ENCODE measurements around the gene CHRNE.
A peak's percentile ranks its signal among the peaks of the same experiment; 100 is the strongest.
"Not testable (repeated sequence)": the region's sequence is repeated elsewhere in the genome, so short reads cannot be mapped to it uniquely, and the experiment has no call there.

Gene CHRNE

GRCh38 chr17:4939546-4939795 is 36.6 kb upstream of the CHRNE start:
- FAIRE-seq, result no peak

- FAIRE-seq, result no peak
These were observed 36.0 kb upstream of the CHRNE start for GRCh38 chr17:4938688-4939545.

- FAIRE-seq, result no peak
These were observed 35.2 kb upstream of the CHRNE start for GRCh38 chr17:4938069-4938491.

GRCh38 chr17:4937553-4937952 is 34.7 kb upstream of the CHRNE start:
- no peak for FAIRE-seq

- FAIRE-seq, result no peak
These were observed 33.5 kb upstream of the CHRNE start for GRCh38 chr17:4936436-4936835.

- no peak for FAIRE-seq
These were observed 32.8 kb upstream of the CHRNE start for GRCh38 chr17:4935650-4936049.

GRCh38 chr17:4934173-4934979 is 31.5 kb upstream of the CHRNE start:
- no peak for FAIRE-seq

GRCh38 chr17:4933646-4934045 is 30.7 kb upstream of the CHRNE start:
- FAIRE-seq, result no peak

GRCh38 chr17:4932756-4933155 is 29.9 kb upstream of the CHRNE start:
- no peak for FAIRE-seq

- no peak for FAIRE-seq
These were observed 29.1 kb upstream of the CHRNE start, which contains the start of gene GP1BA for GRCh38 chr17:4931963-4932362. GP1BA (plus strand) TSS chr17:4932277; CDS start chr17:4932605, 328 bp downstream.

- FAIRE-seq, result no peak
These were observed 26.0 kb upstream of the CHRNE start for GRCh38 chr17:4928881-4929280.

- FAIRE-seq, result not testable (repeated sequence)
These were observed 23.9 kb upstream of the CHRNE start for GRCh38 chr17:4926577-4927335.

- no peak for FAIRE-seq
These were observed 18.4 kb upstream of the CHRNE start for GRCh38 chr17:4921320-4921719.

GRCh38 chr17:4920351-4921048 is 17.6 kb upstream of the CHRNE start:
- no peak for FAIRE-seq

- no peak for FAIRE-seq
These were observed 16.7 kb upstream of the CHRNE start for GRCh38 chr17:4919511-4920047.

GRCh38 chr17:4914551-4914950 is 11.7 kb upstream of the CHRNE start:
- FAIRE-seq, result not testable (repeated sequence)

- no peak for FAIRE-seq
These were observed 11.1 kb upstream of the CHRNE start for GRCh38 chr17:4913994-4914393.

- peak; percentile 30 for FAIRE-seq
These were observed 6.0 kb upstream of the CHRNE start for GRCh38 chr17:4908711-4909496.

- FAIRE-seq, result no peak
These were observed 5.4 kb upstream of the CHRNE start for GRCh38 chr17:4908301-4908700.

GRCh38 chr17:4906642-4907041 is 3.7 kb upstream of the CHRNE start:
- not testable (repeated sequence) for FAIRE-seq

GRCh38 chr17:4902540-4902939 is 358 bp downstream of the CHRNE start:
- FAIRE-seq, result no peak
